ENCODE data around the gene MED15.

The MED15 gene

GRCh38 chr22:20509344-20510047 is 2.1 kb downstream of the MED15 start:
- DNase-seq (ENCODE audit: low read depth in 4 of 4, low spot score in 1 of 4): peak in 3 of 4 experiments; percentile 21 to 65 (median 44)

GRCh38 chr22:20510811-20511577 is 3.6 kb downstream of the MED15 start:
- no peak for DNase-seq (ENCODE audit: low read depth in 4 of 4, low spot score in 1 of 4)

GRCh38 chr22:20511578-20512229 is 4.3 kb downstream of the MED15 start:
- no peak for DNase-seq (ENCODE audit: low read depth in 4 of 4, low spot score in 1 of 4)

GRCh38 chr22:20514658-20515406 is 7.4 kb downstream of the MED15 start:
- DNase-seq (ENCODE audit: low read depth in 4 of 4, low spot score in 1 of 4): no peak

- DNase-seq (ENCODE audit: low read depth in 4 of 4, low spot score in 1 of 4): no peak
These were observed 9.0 kb downstream of the MED15 start for GRCh38 chr22:20516399-20516798.

GRCh38 chr22:20517422-20517821 is 10.0 kb downstream of the MED15 start:
- DNase-seq (ENCODE audit: low read depth in 4 of 4, low spot score in 1 of 4): no peak

GRCh38 chr22:20517841-20518592 is 10.6 kb downstream of the MED15 start:
- DNase-seq (ENCODE audit: low read depth in 4 of 4, low spot score in 1 of 4): no peak

GRCh38 chr22:20519558-20519957 is 12.1 kb downstream of the MED15 start:
- no peak for DNase-seq (ENCODE audit: low read depth in 4 of 4, low spot score in 1 of 4)

GRCh38 chr22:20520093-20520511 is 12.7 kb downstream of the MED15 start:
- DNase-seq (ENCODE audit: low read depth in 4 of 4, low spot score in 1 of 4): no peak

GRCh38 chr22:20522134-20523004 is 15.0 kb downstream of the MED15 start:
- DNase-seq (ENCODE audit: low read depth in 4 of 4, low spot score in 1 of 4): no peak

GRCh38 chr22:20523086-20523983 is 15.9 kb downstream of the MED15 start:
- DNase-seq (ENCODE audit: low read depth in 4 of 4, low spot score in 1 of 4): no peak

- no peak for DNase-seq (ENCODE audit: low read depth in 4 of 4, low spot score in 1 of 4)
These were observed 16.6 kb downstream of the MED15 start for GRCh38 chr22:20524004-20524481.

GRCh38 chr22:20525048-20525447 is 17.6 kb downstream of the MED15 start:
- no peak for DNase-seq (ENCODE audit: low read depth in 4 of 4, low spot score in 1 of 4)

- no peak for DNase-seq (ENCODE audit: low read depth in 4 of 4, low spot score in 1 of 4)
These were observed 18.9 kb downstream of the MED15 start for GRCh38 chr22:20526305-20526627.

- no peak for DNase-seq (ENCODE audit: low read depth in 4 of 4, low spot score in 1 of 4)
These were observed 19.4 kb downstream of the MED15 start for GRCh38 chr22:20526628-20527355.

- DNase-seq (ENCODE audit: low read depth in 4 of 4, low spot score in 1 of 4): no peak
These were observed 21.1 kb downstream of the MED15 start for GRCh38 chr22:20528405-20528978.

- DNase-seq (ENCODE audit: low read depth in 4 of 4, low spot score in 1 of 4): no peak
These were observed 23.2 kb downstream of the MED15 start for GRCh38 chr22:20530368-20531153.

Data from stimulated activated CD4-positive, alpha-beta T cell treated with anti-CD3 and anti-CD28 coated beads, Interleukin-1b, Interleukin-23, amount 100 ng/mL, for 24 hours (primary cell).